ENCODE data around the gene CSRP1.
"Not testable (repeated sequence)": the region's sequence is repeated elsewhere in the genome, so short reads cannot be mapped to it uniquely, and the experiment has no call there.

Gene CSRP1

GRCh38 chr1:201506557-201507359 is at the start of gene CSRP1:
CSRP1 (minus strand) TSS chr1:201507123; CDS start chr1:201496303, 10,820 bp downstream.
- peak; percentile 90 for DNase-seq (ENCODE audit: low read depth)

- no peak for DNase-seq (ENCODE audit: low read depth)
These were observed 48.6 kb upstream of the CSRP1 start for GRCh38 chr1:201555593-201555945.

GRCh38 chr1:201554789-201555592 is 48.1 kb upstream of the CSRP1 start:
- peak; percentile 56 for DNase-seq (ENCODE audit: low read depth)

- peak; percentile 45 for DNase-seq (ENCODE audit: low read depth)
These were observed 47.3 kb upstream of the CSRP1 start for GRCh38 chr1:201554190-201554600.

- DNase-seq (ENCODE audit: low read depth), result peak; percentile 35
These were observed 46.7 kb upstream of the CSRP1 start for GRCh38 chr1:201553496-201554189.

- peak; percentile 77 for DNase-seq (ENCODE audit: low read depth)
These were observed 46.0 kb upstream of the CSRP1 start for GRCh38 chr1:201552941-201553351.

- DNase-seq (ENCODE audit: low read depth), result peak; percentile 96
These were observed 45.2 kb upstream of the CSRP1 start for GRCh38 chr1:201551877-201552731.

- DNase-seq (ENCODE audit: low read depth), result no peak
These were observed 44.2 kb upstream of the CSRP1 start for GRCh38 chr1:201551096-201551495.

GRCh38 chr1:201549522-201549921 is 42.6 kb upstream of the CSRP1 start:
- not testable (repeated sequence) for DNase-seq (ENCODE audit: low read depth)

GRCh38 chr1:201545851-201546492 is 39.0 kb upstream of the CSRP1 start:
- DNase-seq (ENCODE audit: low read depth), result no peak

- no peak for DNase-seq (ENCODE audit: low read depth)
These were observed 37.8 kb upstream of the CSRP1 start for GRCh38 chr1:201544710-201545109.

- DNase-seq (ENCODE audit: low read depth), result no peak
These were observed 37.1 kb upstream of the CSRP1 start for GRCh38 chr1:201543871-201544642.

GRCh38 chr1:201542309-201543035 is 35.5 kb upstream of the CSRP1 start:
- DNase-seq (ENCODE audit: low read depth), result peak; percentile 87

- DNase-seq (ENCODE audit: low read depth), result no peak
These were observed 34.2 kb upstream of the CSRP1 start for GRCh38 chr1:201540846-201541735.

- peak; percentile 86 for DNase-seq (ENCODE audit: low read depth)
These were observed 32.9 kb upstream of the CSRP1 start for GRCh38 chr1:201539561-201540431.

GRCh38 chr1:201538612-201539551 is 32.0 kb upstream of the CSRP1 start, which contains the start of gene NAV1:
NAV1 (plus strand) TSS chr1:201539127; CDS start chr1:201622885, 83,758 bp downstream.
- peak; percentile 97 for DNase-seq (ENCODE audit: low read depth)

Measured in EH (cell line).